K562 (cell line): ENCODE results near the gene KRTAP1-5.

Experiments
- FOSL1 ChIP-seq: fragments of 200-800 bp; sonication (Bioruptor generic); conservative IDR thresholded peaks from 2 replicates; pipeline ENCODE4 v1.6.1; 2016; ENCODE audit warnings: missing genetic modification characterization, missing compliant biosample characterization
- HNRNPH1 ChIP-seq: fragments of 200-400 bp; formaldehyde crosslinking; optimal IDR thresholded peaks from 2 replicates; pipeline ENCODE3; 2017; ENCODE audit warnings: low read depth, mild to moderate bottlenecking, low read length, moderate library complexity
- KLF6 ChIP-seq: fragments of 250-450 bp; sonication (Bioruptor Pico); IDR thresholded peaks from 2 replicates; pipeline ENCODE4 v1.4.0; 2020; ENCODE audit warnings: mild to moderate bottlenecking, moderate library complexity, borderline replicate concordance
- NBN ChIP-seq: fragments of 450-650 bp; IDR thresholded peaks from 2 replicates; pipeline ENCODE4 v1.6.1; 2016; ENCODE audit warnings: low read depth, mild to moderate bottlenecking
- TBL1XR1 ChIP-seq, 2 experiments: IDR thresholded peaks; 2 replicates each; pipeline ENCODE4 v1.6.1; 2012; ENCODE audit warnings: improper control_type of control experiment in 2 of 2, low read length in 2 of 2, mild to moderate bottlenecking in 1 of 2
- TCF7L2 ChIP-seq: fragments of 150-350 bp; IDR thresholded peaks from 2 replicates; pipeline ENCODE4 v1.6.1; 2016; ENCODE audit warnings: low read depth, mild to moderate bottlenecking, low read length, moderate library complexity
- YY1 ChIP-seq, 3 experiments: IDR thresholded peaks; 2 replicates each; pipeline ENCODE4 v1.6.1; 2011; ENCODE audit warnings: low read length in 2 of 3, mild to moderate bottlenecking in 2 of 3, moderate library complexity in 2 of 3, borderline replicate concordance in 1 of 3, control low read depth in 1 of 3, low read depth in 1 of 3; ENCODE audit not compliant: insufficient read depth in 3 of 3, insufficient replicate concordance in 2 of 3, control insufficient read depth in 1 of 3, insufficient read length in 1 of 3; ENCODE audit errors: extremely low read depth in 1 of 3
- ZNF699 ChIP-seq: fragments of 250-450 bp; sonication (Bioruptor Pico); IDR thresholded peaks from 2 replicates; pipeline ENCODE4 v1.8.0; 2021; ENCODE audit warnings: mild to moderate bottlenecking, moderate library complexity; ENCODE audit not compliant: insufficient replicate concordance
- TF ChIP-seq, protein P1 (sequence below): sonication (generic); formaldehyde crosslinking; IDR thresholded peaks from 2 replicates; pipeline ENCODE4 v1.8.1; 2023; ENCODE audit warnings: mild to moderate bottlenecking, missing genetic modification reagents
- TF ChIP-seq, protein P2 (sequence below): fragments of 450-650 bp; IDR thresholded peaks from 2 replicates; pipeline ENCODE4 v1.6.1; 2016; ENCODE audit warnings: mild to moderate bottlenecking
- TF ChIP-seq, protein P3 (sequence below), 3 experiments: IDR thresholded peaks in 2 of 3; conservative IDR thresholded peaks in 1 of 3; 2 replicates each; pipeline ENCODE4 v1.5.1; 2011 to 2012; ENCODE audit warnings: low read length in 3 of 3, mild to moderate bottlenecking in 3 of 3, control low read depth in 2 of 3, improper control_type of control experiment in 1 of 3, inconsistent platforms in 1 of 3, low read depth in 1 of 3, mixed read lengths in 1 of 3, moderate library complexity in 1 of 3; ENCODE audit not compliant: insufficient read depth in 2 of 3
- TF ChIP-seq, protein P4 (sequence below): IDR thresholded peaks from 2 replicates; pipeline ENCODE4 v1.6.1; 2012; ENCODE audit warnings: low read depth, low read length, improper control_type of control experiment, borderline replicate concordance
- TF ChIP-seq, protein P5 (sequence below): IDR thresholded peaks from 2 replicates; pipeline ENCODE4 v1.6.1; 2016; ENCODE audit warnings: missing genetic modification characterization, missing compliant biosample characterization

DNA sequence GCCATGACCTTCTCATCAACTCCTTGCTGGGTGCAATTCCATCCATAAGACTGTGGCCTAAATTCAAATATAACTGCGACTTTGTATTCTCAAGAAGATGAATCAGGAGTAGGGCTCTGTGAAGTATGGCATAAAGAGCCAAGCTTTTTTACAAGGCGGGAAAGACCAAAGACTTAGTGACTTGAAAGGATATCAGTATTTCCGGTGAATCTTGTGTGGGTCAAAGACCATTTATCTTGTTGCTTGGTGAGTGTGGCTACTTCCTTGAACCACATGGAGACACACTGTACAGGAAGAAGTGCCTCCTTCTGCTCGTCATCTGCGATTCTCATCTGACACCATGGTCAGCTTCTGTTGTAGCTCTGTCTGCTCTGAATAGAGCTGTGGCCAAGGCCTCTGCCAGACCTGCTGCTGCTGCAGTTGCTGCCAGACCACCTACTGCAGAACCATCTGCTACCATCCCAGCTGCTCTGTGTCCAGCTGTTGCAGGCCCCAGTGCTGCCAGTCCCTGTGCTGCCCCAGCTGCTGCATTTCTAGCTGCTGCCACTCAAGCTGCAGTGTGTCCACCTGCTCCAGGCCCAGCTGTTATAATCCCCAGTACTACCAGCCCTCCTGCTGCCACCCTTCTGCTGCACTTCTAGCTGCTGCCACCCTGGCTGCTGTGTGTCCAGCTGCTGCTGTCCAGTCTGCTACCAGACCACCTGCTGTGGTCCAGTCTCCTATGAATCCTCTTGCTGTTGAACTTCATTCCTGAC, 44.8 kb upstream of the KRTAP1-5 start:
- no peak for TF ChIP-seq KLF6 (CRISPR knock-in tag)
- TF ChIP-seq FOSL1 (tag) = no peak
- TF ChIP-seq, protein P1, sequence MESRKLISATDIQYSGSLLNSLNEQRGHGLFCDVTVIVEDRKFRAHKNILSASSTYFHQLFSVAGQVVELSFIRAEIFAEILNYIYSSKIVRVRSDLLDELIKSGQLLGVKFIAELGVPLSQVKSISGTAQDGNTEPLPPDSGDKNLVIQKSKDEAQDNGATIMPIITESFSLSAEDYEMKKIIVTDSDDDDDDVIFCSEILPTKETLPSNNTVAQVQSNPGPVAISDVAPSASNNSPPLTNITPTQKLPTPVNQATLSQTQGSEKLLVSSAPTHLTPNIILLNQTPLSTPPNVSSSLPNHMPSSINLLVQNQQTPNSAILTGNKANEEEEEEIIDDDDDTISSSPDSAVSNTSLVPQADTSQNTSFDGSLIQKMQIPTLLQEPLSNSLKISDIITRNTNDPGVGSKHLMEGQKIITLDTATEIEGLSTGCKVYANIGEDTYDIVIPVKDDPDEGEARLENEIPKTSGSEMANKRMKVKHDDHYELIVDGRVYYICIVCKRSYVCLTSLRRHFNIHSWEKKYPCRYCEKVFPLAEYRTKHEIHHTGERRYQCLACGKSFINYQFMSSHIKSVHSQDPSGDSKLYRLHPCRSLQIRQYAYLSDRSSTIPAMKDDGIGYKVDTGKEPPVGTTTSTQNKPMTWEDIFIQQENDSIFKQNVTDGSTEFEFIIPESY (CRISPR knock-in tag) = no peak
- TF ChIP-seq YY1 (IDR thresholded peaks at IDR 0.05; ENCODE audit: borderline replicate concordance in 1 of 3, control insufficient read depth in 1 of 3, extremely low read depth in 1 of 3, insufficient read depth in 3 of 3, insufficient read length in 1 of 3, insufficient replicate concordance in 2 of 3, low read depth in 1 of 3, low read length in 2 of 3) = no peak
- TF ChIP-seq, protein P2, sequence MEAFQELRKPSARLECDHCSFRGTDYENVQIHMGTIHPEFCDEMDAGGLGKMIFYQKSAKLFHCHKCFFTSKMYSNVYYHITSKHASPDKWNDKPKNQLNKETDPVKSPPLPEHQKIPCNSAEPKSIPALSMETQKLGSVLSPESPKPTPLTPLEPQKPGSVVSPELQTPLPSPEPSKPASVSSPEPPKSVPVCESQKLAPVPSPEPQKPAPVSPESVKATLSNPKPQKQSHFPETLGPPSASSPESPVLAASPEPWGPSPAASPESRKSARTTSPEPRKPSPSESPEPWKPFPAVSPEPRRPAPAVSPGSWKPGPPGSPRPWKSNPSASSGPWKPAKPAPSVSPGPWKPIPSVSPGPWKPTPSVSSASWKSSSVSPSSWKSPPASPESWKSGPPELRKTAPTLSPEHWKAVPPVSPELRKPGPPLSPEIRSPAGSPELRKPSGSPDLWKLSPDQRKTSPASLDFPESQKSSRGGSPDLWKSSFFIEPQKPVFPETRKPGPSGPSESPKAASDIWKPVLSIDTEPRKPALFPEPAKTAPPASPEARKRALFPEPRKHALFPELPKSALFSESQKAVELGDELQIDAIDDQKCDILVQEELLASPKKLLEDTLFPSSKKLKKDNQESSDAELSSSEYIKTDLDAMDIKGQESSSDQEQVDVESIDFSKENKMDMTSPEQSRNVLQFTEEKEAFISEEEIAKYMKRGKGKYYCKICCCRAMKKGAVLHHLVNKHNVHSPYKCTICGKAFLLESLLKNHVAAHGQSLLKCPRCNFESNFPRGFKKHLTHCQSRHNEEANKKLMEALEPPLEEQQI = no peak
- TF ChIP-seq HNRNPH1 = no peak
- TF ChIP-seq, protein P3, sequence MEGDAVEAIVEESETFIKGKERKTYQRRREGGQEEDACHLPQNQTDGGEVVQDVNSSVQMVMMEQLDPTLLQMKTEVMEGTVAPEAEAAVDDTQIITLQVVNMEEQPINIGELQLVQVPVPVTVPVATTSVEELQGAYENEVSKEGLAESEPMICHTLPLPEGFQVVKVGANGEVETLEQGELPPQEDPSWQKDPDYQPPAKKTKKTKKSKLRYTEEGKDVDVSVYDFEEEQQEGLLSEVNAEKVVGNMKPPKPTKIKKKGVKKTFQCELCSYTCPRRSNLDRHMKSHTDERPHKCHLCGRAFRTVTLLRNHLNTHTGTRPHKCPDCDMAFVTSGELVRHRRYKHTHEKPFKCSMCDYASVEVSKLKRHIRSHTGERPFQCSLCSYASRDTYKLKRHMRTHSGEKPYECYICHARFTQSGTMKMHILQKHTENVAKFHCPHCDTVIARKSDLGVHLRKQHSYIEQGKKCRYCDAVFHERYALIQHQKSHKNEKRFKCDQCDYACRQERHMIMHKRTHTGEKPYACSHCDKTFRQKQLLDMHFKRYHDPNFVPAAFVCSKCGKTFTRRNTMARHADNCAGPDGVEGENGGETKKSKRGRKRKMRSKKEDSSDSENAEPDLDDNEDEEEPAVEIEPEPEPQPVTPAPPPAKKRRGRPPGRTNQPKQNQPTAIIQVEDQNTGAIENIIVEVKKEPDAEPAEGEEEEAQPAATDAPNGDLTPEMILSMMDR (IDR thresholded peaks at IDR 0.05 in 2 of 3, conservative IDR thresholded peaks at IDR 0.05 in 1 of 3; ENCODE audit: insufficient read depth in 2 of 3, low read depth in 1 of 3, low read length in 3 of 3) = no peak
- TF ChIP-seq TCF7L2 = no peak
- no peak for TF ChIP-seq ZNF699
- no peak for TF ChIP-seq NBN
- TF ChIP-seq, protein P4, sequence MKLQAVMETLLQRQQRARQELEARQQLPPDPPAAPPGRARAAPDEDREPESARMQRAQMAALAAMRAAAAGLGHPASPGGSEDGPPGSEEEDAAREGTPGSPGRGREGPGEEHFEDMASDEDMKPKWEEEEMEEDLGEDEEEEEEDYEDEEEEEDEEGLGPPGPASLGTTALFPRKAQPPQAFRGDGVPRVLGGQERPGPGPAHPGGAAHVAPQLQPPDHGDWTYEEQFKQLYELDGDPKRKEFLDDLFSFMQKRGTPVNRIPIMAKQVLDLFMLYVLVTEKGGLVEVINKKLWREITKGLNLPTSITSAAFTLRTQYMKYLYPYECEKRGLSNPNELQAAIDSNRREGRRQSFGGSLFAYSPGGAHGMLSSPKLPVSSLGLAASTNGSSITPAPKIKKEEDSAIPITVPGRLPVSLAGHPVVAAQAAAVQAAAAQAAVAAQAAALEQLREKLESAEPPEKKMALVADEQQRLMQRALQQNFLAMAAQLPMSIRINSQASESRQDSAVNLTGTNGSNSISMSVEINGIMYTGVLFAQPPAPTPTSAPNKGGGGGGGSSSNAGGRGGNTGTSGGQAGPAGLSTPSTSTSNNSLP = no peak
- no peak for TF ChIP-seq TBL1XR1 (IDR thresholded peaks at IDR 0.05; ENCODE audit: low read length in 2 of 2)
- TF ChIP-seq, protein P5, sequence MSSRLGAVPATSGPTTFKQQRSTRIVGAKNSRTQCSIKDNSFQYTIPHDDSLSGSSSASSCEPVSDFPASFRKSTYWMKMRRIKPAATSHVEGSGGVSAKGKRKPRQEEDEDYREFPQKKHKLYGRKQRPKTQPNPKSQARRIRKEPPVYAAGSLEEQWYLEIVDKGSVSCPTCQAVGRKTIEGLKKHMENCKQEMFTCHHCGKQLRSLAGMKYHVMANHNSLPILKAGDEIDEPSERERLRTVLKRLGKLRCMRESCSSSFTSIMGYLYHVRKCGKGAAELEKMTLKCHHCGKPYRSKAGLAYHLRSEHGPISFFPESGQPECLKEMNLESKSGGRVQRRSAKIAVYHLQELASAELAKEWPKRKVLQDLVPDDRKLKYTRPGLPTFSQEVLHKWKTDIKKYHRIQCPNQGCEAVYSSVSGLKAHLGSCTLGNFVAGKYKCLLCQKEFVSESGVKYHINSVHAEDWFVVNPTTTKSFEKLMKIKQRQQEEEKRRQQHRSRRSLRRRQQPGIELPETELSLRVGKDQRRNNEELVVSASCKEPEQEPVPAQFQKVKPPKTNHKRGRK (tag) = no peak
